Activated CD4-positive, CD25-positive, alpha-beta regulatory T cell (primary cell): ENCODE measurements around the gene NEK4.
A peak's percentile ranks its signal among the peaks of the same experiment; 100 is the strongest.

Source experiments
- DNase-seq, 4 experiments: peaks; one replicate each; lab custom pipeline; 2025; lab: John Stamatoyannopoulos, UW

Gene NEK4

DNA sequence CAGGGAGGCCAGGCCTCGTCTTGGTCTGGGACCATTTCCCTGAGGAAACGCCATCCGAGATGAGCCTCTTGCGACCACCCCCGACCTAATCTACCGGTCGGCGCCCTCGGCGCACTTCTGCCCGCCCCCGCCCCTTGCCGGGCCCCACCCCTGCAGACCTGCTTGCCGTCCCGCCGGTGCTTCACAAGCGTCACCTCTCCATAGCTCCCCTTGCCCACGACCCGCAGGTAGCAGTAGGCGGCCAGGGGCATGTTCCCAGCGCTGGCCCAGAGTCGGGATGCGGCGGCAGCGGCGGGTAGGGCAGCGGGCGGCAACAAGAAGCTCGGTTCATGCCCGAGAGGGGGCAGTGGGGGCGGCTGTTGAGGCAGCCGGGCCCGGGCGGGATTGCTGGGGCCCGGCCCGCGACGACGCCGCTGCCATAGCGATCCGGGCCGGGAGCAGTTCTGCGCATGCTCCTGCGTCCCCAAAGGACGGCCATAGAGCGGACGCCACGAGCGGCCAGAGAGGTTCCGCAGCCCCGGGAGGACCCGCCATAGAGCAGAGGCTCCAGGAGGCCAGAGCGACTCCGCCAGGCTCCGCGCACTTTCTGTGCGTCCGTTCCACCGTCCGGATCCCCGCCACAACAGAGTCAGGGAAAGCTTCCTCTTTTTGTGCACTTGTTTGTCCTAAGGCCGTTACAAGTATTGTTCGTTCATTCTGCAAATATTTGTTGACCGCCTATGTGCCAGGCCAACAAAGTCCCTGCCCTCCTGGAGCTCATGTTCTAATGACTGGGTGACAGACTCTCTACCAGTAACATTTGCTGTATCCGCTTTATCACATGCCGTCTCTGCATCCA lies at the start of gene NEK4:
NEK4 (minus strand) TSS at position 445 of the 838 bp plus-strand sequence; CDS start at position 251, 194 bp downstream.
- peak; percentile 57 to 71 (median 71) for DNase-seq

DNA sequence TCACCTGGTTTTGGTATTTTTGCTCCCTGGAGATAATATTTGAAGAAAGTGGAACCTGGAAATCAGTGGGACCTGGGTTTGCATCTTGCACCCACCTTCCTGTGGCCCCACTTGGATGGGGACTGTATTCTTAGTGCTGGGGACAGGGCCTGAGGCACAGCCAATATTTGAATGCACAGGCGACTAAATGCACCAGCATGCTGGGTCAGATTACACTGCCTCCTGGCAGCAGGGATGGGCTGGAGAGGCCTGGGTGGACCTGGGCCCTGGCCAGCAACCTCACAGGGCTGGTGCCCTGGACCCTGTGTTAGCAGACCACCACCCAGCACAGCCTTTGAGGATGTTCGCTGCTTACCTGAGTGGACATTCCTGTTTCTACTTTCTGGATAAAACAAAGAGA lies 49.2 kb upstream of the NEK4 start:
- DNase-seq = no peak

DNA sequence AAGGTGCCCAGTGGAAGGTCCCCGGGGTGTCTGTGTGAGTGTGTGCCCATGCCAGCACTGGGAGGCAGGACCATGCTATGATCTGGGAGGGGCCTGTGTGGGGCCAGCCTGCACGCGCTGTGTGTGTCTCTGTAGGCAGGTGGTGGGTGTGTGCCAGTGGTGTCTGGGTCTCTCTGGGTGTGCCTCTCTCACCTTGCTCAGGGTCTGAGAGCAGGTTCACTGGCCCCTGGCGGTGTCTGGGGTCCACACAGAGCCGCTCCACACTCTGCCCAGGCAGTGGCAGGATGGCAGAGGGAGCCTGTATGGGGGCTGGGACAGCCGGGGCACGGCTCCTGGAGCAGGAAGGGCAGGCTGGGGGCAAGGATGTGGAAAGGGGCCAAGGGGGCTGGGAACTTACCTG lies 47.1 kb upstream of the NEK4 start:
- no peak for DNase-seq

DNA sequence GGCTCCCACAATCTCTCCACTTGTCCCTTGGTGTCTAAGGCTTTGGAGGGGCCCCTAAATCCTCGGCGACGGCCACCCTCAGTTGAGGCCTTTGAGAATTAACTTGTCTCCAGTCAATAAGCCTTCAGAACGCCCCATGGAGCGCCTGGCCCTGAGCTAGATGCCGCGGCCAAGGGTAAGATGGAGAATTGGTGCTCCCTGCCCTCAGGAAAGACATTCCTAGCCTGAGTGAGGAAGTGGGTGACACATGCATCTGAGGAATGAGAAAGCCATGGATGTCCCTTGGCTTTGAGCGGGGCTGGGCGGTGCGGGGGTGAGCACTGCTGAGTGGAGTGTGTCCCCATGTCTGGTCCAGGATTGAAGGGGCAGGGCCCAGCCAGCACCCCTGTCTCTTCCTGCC lies 46.5 kb upstream of the NEK4 start:
- no peak for DNase-seq

DNA sequence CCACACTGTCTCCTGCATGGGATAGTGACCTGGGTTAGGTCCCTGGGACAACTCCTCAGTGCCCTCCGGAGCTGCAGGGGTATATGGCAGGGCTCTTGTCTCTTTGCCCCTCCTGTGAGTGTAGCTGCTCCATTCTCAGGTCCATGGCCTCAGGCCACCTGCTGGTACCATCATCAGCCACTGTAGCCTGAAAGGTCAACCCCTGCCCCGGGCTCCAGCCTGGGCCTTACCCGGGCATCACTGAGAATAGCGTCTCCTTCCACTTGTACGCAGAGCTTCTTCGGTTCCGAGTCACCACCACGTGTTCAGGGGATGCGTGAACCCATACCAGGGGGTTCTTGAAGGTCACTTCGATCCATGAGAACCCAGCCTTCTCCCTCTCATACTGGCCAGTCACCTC lies 45.9 kb upstream of the NEK4 start:
- no peak for DNase-seq

DNA sequence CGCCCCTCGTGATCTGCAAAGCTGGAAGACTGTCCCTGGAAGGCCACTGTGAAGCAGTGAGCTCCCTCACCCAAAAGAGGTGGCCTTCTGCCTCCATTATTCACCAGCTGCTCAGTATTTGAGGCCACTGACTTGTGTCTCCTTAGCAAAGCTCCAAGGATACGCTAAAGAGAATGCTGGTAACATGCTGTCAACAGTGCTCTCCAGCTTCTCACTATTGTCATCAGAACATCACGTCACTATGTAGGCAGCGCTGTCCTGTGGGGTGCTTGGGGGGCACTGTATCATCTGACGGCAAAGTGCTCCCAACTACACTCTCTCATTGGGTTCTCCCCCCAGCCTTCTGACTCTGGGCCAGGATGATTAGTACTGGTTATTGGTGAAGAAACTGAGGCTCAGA lies 45.5 kb upstream of the NEK4 start:
- no peak for DNase-seq

DNA sequence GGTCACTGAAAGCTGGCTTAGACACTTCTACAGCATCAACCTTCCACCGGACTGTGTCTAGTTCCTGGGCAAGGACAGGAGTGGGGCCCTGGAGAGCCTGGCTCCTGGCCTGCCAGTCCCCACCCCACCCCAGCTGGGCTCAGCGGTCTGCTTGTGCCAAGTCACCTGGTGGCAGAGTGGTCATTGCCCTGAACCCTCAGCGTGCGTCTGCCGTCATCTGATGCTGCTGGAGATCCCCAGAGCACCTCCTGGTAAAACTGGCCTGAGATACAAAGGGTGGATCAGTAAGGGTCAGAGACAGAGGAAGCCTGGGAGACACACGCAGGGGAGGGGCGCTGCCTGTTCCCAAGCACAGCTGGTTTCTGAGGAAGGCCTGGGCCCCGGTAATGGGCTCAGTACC lies 43.1 kb upstream of the NEK4 start:
- no peak for DNase-seq

DNA sequence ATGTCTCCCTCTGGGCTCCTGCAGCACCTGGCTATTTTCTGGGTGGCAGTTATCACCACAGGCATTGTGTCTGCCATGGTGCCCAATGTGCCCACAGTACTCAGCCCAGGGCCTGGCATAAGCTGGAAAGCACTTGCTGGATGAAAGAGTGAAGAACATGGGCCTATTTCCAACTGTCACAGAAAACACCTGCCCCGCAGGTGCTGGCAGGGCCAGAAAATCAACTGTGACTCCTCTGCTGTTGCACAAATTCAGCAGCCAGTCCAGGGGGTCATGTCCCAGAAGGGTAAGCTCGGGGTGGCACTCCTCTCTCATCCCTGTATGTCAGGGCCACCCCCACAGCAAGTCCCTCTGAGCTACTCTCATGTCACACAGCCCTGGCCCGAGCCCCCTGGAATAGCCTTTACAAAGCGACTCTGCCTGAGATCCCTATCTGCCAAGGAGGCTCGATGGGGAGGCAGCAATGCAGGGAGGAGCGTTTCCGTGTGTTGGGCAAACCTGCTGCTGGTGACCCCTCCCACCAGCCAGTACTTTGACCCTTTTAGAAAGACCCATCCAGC lies 40.8 kb upstream of the NEK4 start:
- no peak for DNase-seq

DNA sequence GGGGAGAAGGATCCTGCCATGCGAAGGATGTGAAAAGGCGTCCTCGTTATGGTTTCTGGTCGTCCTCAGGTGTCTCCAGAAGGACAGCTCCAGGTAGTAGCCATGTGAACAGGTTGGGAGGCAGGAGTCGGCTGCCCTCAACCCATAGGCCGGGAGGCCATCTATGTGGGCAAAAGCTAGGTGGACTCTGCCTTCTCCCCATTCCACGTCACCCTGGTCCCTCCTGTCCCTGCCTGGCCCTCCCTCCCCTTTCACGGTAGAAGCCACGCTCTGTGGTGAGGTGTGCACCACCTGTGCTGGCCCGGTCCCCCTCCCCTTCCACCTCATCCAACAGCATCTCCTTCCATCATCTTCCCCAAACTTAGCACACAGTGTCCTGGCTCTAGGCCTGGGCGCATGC lies 40.2 kb upstream of the NEK4 start:
- DNase-seq = no peak

DNA sequence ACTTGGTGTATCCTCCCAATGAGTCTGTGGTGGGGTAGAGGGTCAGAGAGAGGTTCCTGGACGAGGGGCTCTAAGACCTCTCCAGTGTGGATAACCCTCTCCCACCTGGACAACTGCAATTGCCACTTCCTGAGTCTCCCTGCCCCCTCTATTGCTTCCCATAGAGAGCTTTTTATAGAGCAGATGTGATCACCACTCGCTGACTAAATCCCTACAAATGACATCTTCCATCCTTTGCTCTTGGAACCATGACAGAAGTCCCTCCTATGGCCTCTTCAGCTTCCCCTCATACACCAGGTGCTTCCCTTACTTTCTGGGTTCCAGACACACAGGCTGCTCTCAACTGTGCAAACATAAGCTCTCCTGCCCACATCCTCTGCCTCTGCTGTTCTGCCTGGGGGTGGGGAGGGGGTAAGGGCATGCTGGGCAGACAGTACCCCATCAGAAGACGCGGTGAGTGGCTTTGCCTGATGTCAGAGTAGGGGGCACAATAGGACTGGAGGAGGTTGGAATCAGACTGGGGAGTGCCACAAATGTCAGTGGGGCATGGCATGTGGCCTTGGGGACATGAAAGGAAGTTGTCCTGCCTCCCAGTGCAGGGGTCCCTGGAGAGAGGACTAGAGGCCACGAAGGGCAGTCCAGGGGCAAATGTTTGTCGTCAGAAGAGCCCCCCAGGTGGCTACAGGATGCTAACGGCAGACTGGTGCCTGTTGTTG lies 39.1 kb upstream of the NEK4 start:
- DNase-seq = no peak

DNA sequence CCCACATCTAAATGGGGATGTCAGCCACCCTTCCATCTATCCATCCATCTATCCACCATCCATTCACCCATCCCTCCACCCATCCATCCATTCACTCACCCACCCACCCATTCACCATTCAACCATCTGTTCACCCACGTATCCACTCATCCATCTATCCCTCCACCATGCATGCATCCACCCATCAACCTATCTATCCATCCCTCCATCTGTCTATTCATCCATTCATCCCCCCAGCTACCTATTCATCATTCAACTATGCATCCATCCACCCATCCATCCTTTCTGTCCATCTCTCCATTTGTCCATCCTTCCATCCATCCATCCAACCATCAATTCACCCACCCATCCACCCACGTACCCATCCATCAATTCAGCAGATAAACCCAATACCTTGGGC lies 38.4 kb upstream of the NEK4 start:
- no peak for DNase-seq

DNA sequence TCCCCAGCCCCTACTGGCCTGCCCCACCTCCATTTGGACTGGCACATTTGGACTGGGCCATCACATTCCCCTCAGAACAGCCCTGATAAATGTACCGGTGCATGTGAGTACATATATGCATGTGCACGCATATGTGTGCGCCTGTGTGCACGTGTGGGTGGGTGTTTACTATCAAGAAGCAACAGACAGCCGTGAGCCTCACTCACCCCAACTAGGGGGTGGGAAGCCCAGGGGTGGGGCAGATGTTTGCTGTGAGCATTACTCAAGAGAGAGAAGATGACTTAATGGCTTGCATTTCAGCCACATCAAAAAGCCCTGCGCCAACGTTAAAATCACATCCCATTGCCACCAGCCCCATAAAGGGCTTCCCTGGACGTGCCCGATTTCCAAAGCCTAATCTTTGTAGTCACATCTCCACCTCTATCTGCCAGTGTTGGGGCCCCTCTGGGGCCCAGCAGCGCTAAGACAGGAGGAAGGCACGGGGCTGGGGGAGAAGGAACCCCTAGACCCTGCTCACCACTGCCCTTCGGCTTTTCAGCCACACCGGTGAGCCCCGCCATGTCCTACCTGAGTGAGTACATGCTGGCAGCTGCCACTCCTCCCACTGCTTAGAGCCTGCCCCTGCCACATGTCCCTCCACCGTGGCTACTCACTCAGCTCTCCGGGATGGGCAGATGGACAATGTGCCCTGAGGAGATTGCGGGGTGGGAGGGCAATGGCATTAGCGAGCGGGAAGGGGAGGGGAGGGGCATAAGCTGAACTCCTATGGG lies 34.7 kb upstream of the NEK4 start:
- DNase-seq = no peak

DNA sequence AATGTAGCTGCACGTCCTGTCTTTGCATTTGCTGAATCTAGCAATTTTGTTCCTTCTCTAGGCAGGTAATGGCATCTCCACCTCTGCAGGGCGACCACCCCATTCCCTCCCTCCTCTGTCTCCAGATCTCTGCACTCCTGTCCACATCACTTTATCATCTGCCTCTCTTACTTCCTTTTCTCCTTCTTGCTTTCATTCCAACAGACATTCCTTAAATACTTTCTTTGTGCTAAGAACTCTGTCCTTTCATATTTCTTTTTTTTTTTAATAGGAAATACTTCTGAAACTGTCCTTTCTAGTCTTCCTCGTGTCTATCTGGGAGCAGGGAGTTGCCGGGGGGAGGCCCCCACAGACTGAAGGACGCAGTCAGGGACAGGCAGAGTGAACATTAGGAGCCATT lies 31.1 kb upstream of the NEK4 start:
- no peak for DNase-seq

DNA sequence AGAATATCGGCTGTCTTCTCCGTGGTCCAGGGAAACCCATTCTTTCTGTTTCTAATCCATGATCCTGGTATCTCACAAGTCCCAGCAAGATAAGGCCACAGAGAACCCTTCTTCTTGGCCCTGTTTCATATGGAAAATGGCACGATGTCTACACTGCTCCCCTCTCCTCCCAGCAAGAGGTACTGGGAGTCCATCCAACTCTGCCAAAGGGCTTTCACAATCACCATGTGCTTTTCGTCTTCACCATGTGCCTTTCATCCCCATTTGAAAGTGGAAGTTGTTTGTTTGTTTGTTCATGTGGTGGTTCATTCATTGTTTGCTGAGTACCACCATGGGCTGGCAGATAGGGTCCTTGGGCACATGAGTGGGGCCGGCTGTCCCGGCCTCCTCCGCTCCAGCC lies 29.3 kb upstream of the NEK4 start:
- no peak for DNase-seq

DNA sequence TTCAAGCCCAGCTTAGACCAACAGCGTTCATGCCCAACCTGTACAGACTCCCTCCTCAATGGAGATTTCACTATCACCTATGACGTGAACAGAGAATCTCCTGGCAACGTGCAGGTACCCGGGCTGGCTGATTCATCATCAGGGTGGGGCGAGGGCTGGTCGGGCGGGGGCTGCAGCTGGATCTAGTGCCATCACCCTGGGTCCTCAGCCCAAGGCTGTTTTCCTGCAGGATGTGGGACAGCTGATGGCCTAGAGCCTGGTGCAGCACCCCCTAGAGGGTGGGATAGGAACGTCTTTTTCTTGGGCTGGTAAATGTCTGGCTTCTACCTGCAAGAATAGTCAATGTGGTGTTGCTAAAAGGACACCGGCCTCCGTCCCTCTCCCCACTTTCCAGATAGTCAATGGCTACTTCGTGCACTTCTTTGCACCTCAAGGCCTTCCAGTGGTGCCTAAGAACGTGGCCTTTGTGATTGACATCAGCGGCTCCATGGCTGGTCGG lies 28.3 kb upstream of the NEK4 start:
- no peak for DNase-seq

DNA sequence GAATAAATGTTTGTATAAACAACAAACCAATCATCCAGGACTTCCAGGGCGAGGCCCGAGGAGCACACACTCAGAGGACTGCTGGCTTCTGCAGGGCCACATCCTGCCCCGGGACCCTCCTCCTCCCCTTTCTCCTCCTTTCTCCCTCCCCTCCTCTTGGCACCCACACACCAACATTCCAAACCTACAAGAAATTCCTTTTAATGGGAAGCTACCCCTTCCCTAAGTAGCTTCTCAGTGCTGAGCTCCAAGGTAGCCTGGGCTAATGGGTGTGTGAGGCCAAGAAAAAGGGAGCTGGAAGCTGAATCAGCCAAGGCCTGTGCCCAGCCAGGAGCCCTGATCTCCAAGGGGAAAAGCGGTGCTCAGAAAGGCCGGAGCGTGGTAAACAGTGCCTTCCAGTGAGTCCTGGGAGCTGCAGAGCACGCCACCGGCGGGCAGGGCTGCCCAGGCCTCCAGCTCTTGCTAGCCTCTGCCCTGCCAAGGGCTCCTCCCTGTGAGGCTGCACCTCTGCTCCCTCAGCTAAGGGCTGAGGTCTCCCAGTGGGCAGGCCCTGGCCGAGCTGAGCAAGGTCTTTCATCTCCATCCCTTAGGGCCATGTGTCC lies 27.7 kb upstream of the NEK4 start:
- DNase-seq = no peak

DNA sequence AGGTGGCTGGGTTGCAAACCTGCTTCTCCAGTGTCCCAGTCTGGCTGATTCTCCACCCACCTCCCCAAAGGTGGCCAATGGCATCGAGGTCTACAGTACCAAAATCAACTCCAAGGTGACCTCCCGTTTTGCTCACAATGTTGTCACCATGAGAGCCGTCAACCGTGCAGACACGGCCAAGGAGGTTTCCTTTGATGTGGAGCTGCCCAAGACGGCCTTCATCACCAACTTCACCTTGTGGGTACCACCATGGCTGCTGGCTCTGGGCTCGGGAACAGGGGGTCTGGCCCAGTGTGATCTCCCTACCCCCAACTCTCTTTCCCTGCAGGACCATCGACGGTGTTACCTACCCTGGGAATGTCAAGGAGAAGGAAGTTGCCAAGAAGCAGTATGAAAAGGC lies 25.7 kb upstream of the NEK4 start:
- DNase-seq = no peak

DNA sequence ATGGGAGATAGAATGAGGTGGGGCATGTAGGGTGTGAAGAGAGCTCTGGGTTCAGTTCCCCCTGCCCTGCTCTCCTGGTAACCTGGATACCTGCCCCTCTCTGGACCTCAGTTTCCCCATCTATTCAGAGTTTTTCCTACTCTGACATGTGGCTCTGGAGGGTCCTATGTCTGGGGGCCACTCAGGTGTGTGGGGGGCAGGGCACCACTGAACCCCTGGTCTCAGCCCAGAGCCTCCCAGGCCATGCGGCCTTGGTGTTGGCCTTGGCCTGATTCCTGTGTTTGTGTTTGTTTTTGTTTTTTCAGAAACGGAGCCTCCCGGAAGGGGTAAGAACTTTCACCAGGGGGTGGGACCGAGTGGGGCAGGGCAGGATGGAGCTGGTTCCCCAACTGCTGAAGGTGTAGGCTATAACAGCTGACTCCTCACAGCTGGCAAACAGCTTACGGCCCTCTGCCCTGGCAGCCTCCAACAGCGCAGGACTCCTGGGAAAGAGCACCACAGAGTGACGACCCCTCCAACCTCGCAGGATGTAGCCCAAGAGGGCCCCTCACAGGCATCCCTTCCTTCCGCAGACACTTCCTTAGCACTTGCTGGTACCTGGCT lies 24.7 kb upstream of the NEK4 start:
- no peak for DNase-seq

DNA sequence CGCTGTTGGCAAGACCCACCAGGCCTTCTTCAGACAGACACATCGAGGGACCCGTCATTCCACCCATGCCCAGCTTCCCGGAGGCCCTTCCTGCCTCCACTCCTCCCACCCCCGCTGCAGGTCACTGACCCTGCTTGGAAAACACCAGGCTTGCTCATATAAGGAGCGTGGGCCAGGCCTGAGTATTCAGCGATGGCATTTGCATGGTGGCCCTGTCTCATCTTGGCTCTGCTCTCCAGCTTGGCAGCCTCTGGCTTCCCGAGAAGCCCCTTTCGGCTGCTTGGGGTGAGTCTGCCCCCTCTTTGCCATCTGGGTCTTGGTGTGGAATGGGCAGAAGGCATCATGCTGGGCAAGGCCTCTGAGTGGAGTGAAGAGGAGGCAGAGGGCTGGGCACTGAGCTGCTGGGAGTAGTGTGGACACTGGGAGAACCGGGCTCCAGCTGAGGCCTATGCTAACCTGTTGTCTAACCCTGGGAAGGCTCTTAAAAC lies 23.9 kb upstream of the NEK4 start, which contains the start of gene ITIH3:
ITIH3 (plus strand) TSS at position 185 of the 488 bp plus-strand sequence; CDS start at position 193, 8 bp downstream.
- DNase-seq = no peak

DNA sequence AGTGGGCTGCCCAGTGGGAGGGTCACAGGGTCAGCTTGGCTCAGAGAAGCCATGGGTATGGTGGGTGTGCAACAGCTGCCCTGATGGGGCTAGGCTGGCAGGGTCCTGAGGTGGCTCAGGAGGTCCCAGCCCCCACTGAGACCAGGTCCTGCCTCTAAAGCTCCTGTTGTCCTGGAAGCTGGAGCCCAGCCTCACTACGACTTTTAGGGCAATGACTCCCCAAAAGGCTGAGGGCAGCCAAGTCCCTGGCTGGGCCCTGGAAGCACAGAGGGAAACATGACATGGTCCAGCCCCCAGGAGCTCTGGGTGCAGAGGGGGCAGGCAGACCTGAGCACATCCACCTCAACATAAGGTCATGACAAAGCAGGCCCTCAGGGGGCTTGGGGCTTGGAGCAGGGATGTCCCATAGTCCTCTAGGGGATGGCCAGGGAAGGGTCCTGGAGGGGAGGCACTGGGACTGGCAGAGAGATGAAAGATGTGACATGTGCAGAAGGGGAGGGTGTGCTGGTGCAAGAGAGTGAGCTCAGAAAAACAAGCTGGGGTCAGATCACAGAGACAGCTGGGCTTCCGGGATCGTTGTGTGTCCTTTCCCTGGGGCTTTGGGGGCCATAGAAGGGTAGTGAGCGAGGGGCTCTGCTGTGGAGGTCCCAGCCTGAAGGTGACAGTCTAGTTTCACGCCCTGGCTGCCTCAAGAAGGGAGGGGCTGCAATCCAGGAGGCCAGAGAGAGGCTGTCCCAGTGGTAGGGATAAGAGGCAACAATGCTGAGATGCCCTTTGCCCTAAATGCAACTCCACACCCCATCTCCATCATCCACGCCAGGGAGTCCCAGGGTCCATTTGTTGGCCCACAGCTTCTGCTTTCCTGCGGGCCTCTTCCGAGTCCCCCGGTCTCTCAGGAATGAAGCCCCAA lies 23.2 kb upstream of the NEK4 start:
- DNase-seq = no peak
